HG02973 (cell line): ENCODE data around the gene OBSCN.

Experiments
- ATAC-seq: cut with Tn5 transposase; IDR thresholded peaks from one replicate; pipeline ENCODE4 v1.9.1; 2021; ENCODE audit warnings: moderate library complexity; ENCODE audit not compliant: unreplicated experiment

Gene OBSCN

DNA sequence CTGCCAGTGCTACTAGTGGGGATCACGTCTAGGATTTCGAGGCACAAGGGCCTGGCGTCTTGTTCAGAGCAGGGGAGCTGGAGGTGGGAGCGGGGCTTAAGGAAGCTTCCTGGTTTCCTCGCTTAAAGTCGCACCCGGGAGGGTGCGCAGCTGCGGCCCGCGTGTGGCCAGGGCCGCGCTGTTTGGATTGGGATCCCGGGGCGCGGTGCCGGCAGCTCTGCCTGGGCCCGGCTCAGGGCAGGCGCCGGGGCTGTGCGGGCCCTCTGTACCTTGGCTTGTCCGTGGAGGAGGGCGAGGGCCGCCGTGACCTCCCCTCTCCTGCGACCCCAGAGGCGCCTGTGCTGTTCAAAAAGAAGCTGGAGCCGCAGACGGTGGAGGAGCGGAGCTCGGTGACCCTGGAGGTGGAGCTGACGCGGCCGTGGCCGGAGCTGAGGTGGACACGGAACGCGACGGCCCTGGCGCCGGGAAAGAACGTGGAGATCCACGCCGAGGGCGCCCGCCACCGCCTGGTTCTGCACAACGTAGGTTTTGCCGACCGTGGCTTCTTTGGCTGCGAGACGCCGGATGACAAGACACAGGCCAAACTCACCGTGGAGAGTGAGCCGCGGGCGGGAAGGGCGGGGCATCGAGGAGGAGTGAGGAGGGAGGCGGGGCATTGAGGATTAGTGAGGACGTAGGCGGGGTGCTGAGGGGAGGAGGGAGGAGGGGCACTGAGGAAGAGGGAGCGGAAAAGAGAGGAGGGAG lies 67.8 kb downstream of the OBSCN start:
- no peak for ATAC-seq

DNA sequence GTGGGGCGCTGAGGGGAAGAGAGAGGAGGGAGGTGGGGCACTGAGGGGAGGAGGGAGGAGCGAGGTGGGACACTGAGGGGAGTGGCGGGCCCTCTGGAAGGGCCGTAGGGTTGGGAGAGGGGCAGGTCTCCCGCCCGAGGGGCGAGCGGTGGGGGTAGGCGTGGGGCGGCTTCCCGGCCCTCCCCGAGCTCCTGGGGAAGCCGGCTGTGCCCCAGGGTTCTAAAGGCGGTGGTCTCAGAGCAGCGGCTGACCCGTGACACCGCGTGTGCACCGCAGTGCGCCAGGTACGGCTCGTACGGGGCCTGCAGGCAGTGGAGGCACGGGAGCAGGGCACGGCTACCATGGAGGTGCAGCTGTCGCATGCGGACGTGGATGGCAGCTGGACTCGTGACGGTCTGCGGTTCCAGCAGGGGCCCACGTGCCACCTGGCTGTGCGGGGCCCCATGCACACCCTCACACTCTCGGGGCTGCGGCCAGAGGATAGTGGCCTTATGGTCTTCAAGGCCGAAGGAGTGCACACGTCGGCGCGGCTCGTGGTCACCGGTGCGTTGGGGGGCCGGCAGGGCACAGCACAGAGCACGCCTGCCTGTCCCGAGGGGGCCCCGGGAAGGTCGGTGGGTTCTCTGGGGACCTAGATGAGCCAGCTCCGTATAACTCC lies 68.5 kb downstream of the OBSCN start:
- ATAC-seq: no peak

DNA sequence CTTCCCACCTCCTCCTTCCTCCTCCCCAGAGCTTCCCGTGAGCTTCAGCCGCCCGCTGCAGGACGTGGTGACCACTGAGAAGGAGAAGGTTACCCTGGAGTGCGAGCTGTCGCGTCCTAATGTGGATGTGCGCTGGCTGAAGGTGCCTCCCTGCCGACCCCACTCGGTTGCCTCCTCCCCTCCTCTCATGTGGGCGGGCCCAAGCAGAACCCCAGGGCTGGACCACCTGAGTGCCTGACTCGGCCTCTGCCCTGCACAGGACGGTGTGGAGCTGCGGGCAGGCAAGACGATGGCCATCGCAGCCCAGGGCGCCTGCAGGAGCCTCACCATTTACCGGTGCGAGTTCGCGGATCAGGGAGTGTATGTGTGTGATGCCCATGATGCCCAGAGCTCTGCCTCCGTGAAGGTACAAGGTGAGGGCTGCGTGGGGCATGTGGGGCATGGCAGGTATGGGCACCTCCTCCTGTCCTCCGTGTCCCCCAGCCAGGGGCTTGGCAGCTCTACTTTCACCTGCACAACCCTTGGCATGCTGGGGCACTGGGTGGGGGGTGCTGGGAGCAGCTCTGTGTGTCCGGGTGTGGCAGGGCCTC lies 69.2 kb downstream of the OBSCN start:
- ATAC-seq: no peak

DNA sequence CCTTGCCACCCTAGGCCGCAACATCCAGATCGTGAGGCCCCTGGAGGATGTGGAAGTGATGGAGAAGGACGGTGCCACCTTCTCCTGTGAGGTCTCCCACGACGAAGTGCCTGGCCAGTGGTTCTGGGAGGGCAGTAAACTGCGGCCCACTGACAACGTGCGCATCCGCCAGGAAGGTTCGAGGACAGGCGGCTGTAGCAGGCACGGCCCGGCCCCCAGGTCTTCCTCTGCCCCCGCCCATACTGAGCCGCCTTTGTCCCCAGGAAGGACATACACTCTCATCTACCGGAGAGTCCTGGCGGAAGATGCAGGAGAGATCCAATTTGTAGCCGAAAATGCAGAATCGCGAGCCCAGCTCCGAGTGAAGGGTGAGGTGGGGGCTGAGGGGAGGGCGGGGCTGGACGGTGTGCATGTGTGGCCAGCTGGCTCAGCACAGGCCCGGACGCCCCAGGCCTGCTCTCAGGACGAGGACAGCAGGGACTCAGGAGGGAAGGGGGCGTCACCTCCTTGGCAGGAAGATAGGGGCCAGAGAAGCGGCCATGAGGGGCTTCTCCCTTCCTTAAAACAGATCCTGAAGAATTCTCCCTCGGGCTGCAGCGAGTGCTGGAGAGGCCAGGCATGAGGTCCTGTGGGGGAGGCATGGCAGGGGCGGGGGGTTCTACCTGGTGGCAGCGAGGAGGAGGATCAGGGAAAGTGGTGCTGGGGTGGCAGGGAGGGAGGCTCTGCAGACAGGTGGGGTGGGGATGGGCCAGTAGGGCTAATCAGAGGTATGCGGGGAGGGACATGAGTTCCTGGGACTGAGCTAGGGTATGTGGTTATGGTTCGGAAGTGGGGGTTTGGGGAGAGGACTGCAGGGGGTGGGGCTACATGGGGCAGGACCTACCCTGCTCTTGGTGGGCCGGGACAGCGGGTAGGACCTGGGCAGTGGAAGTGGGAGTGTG lies 69.9 kb downstream of the OBSCN start:
- ATAC-seq: no peak

DNA sequence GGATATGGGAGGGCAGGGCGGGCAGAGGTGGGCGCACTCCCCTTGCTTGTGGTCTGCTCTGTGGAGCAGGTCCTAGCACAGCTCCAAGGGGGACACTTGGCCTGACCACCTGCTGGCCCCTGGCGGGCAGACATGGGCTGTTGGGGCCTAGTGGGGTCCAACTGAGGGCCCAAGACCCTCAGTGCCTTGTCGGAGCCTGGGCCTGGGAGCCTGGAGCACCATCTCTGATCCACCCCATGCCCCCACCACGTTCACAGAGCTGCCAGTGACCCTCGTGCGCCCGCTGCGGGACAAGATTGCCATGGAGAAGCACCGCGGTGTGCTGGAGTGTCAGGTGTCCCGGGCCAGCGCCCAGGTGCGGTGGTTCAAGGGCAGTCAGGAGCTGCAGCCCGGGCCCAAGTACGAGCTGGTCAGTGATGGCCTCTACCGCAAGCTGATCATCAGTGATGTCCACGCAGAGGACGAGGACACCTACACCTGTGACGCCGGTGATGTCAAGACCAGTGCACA lies 70.6 kb downstream of the OBSCN start:
- no peak for ATAC-seq

DNA sequence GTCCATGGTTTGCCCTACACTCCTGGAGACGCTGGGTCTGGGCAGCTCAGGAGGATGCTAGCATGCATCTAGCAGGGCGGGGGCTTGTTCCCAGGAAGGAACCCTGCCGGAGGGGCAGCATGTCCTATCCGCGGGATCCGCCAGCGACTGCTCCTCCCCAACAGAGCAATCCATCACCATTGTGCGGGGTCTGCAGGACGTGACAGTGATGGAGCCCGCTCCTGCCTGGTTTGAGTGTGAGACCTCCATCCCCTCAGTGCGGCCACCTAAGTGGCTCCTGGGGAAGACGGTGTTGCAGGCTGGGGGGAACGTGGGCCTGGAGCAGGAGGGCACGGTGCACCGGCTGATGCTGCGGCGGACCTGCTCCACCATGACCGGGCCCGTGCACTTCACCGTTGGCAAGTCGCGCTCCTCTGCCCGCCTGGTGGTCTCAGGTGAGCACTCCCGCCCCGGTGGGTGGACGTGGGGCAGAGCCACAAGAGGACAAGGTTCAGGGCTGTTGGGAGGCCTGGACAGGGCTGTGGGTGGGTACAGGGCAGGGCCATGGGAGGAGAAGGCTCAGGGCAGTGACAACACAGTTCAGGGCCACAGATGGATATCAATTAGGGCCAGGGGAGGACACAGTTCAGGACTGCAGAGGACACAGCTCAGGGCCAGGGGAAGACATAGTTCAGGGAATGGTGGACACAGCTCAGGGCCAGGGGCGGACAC lies 71.3 kb downstream of the OBSCN start:
- no peak for ATAC-seq

DNA sequence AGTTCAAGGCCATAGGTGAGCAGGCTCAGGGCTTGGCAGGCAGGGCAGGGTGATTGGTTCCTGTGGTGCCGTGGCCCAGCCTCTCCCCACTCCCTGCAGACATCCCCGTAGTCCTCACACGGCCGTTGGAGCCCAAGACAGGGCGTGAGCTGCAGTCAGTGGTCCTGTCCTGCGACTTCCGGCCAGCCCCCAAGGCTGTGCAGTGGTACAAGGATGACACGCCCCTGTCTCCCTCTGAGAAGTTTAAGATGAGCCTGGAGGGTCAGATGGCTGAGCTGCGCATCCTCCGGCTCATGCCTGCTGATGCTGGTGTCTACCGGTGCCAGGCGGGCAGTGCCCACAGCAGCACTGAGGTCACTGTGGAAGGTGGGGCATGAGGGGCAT lies 71.9 kb downstream of the OBSCN start:
- no peak for ATAC-seq

DNA sequence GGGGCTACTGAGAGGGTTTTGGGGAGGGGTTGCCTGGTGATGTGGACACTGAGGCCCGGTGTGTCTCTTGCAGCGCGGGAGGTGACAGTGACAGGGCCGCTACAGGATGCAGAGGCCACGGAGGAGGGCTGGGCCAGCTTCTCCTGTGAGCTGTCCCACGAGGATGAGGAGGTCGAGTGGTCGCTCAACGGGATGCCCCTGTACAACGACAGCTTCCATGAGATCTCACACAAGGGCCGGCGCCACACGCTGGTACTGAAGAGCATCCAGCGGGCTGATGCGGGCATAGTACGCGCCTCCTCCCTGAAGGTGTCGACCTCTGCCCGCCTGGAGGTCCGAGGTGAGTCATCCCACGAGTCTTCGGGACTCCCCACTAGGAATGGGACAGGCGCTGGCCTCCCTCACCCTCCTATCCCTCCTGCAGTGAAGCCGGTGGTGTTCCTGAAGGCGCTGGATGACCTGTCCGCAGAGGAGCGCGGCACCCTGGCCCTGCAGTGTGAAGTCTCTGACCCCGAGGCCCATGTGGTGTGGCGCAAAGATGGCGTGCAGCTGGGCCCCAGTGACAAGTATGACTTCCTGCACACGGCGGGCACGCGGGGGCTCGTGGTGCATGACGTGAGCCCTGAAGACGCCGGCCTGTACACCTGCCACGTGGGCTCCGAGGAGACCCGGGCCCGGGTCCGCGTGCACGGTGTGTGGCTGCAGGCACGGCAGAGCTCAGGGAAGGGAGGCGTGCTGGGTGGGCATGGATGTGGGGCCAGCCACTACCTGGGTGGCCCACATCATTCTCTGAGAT lies 72.5 kb downstream of the OBSCN start:
- no peak for ATAC-seq

DNA sequence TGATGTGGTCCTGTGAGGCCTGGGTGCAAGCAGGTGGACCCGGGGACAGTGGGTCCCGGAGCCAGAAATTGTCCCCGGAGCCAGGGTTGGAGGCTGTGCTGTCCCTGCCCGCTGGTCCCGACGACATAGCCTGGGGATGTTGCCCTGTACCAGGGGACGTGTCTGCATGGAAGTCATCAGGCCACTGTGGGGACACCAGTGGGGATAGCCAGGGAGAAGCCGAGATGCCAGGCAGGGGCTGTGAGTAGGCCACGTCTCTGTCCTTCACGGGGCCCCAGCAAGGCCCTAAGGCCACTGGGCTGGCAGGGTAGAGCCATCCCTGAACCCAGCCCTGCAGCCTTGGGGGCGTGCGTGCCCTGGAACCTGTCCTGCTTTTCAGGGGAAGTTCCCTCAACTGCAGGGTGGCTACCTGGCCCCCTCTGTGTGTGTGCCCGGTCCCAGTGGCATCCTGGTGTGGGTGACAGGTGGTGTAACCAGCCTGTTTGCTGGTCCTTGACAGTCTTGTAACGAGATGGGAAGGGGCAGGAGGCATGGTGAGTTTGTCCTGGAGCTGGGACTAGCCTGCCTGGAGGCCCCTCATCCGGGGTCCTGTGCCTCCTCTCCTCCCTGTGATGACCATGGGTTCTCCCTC lies 73.2 kb downstream of the OBSCN start:
- no peak for ATAC-seq

DNA sequence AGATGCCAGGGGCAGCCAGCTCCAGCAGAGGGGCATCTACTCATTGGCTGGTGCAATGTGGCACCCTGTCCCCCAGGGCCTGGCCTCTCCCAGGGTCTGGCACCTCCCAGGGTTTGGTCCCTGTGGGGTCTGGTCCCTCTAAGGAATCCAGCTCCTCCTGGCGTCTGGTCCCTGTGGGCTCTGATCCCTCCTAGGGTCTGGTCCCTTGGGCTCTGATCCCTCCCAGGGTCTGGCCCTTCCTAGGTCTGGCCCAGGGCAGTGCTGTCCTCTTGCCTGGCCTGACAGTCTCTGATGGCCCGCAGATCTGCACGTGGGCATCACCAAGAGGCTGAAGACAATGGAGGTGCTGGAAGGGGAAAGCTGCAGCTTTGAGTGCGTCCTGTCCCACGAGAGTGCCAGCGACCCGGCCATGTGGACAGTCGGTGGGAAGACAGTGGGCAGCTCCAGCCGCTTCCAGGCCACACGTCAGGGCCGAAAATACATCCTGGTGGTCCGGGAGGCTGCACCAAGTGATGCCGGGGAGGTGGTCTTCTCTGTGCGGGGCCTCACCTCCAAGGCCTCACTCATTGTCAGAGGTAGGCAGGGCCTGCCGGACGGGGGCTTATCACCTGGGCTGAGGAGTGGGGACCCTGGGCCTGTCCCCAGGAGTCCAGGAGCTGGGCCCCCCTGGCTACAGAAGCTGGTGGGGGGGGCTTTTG lies 73.9 kb downstream of the OBSCN start:
- ATAC-seq: no peak

DNA sequence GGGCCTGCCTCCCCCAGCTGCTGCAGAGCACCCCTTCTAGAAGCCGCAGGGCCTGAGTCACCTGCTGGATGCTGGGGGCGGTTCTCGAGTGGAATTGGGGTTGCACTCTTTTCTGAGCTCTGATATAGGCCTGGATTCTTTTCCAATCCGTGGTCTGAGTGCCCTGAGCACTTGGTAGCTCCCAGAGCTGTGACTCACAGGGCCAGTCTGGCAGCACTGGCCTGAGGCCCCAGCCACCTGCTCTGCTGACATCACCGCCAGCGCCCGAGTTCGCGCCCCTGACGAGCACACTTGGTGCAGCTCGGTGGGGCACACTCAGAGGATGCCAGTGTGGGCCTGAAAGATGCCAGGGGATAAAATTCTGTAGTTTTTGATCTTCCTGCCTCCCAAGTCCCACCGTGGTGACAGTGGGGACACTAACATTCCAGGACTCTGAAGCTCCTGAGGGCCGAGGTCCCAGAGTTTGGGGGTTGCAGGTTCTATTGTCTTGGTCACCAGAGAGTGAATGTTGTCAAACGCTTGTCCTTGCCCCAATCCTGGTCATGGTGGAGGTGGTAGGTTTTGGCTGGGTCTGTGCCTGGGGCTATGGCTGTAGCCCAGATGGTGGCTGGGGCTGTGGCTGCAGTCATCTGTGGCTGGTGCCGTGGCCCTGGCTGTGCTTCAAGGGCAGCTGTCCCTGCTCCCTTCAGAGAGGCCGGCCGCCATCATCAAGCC lies 74.6 kb downstream of the OBSCN start:
- no peak for ATAC-seq

DNA sequence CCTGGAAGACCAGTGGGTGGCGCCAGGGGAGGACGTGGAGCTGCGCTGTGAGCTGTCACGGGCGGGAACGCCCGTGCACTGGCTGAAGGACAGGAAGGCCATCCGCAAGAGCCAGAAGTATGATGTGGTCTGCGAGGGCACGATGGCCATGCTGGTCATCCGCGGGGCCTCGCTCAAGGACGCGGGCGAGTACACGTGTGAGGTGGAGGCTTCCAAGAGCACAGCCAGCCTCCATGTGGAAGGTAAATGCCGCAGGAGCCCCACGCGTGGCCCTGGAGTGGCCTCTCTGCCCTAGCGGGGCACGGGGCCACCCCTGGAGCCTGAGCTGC lies 75.2 kb downstream of the OBSCN start:
- no peak for ATAC-seq

DNA sequence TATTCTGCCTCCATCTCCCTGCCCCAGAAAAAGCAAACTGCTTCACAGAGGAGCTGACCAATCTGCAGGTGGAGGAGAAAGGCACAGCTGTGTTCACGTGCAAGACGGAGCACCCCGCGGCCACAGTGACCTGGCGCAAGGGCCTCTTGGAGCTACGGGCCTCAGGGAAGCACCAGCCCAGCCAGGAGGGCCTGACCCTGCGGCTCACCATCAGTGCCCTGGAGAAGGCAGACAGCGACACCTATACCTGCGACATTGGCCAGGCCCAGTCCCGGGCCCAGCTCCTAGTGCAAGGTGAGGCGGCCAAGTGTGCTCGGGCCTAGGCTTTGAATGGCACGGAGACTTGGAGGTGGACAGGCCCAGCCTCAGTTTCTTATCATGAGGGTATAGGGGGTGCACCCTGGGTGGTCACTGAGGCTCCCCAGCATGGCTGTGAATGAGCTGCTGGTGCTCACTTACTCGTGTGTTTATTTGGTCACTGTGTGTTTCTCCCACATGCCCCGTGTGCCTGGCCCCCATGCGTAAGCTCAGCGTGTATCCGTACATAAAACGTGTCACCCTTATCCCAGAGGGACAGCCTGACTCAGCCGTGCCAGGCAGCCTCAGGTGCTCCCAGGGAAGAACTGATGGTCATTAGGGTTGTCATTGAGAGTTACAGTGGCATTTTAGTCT lies 75.8 kb downstream of the OBSCN start:
- no peak for ATAC-seq

DNA sequence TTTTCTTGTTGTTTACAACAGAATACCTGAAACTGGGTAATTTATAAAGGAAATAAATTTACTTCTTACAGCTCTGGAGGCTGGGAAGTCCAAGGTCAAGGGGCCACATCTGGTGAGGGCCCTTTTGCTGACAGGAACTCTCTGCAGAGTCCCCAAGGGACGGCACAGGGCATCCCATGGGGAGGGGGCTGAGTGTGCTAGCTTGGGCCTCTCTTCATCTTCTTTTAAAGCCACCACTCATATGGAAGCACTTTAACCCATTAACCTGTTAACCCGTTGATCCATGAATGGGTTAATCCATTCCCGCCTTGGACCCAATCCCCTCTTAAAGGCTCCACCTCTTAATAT lies 76.3 kb downstream of the OBSCN start:
- no peak for ATAC-seq

DNA sequence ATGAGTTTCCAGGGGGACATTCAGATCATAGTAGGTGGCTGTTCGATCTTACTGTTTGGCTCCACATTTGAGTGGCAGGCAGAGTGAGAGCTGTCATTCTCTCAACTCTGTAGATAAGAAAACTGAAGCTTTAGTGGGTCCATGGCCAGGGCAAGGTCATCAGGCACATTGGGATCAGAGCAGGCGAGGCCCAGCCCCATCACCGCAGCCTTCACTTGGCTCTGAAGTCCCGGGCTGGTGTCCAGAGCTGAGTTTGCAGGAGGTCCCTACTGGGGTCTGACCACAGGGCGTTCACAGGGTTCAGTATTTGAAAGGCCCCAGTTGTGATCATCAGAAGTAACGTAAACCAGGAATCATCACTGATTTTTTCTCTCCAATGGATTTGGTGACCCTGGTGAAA lies 76.7 kb downstream of the OBSCN start:
- no peak for ATAC-seq

DNA sequence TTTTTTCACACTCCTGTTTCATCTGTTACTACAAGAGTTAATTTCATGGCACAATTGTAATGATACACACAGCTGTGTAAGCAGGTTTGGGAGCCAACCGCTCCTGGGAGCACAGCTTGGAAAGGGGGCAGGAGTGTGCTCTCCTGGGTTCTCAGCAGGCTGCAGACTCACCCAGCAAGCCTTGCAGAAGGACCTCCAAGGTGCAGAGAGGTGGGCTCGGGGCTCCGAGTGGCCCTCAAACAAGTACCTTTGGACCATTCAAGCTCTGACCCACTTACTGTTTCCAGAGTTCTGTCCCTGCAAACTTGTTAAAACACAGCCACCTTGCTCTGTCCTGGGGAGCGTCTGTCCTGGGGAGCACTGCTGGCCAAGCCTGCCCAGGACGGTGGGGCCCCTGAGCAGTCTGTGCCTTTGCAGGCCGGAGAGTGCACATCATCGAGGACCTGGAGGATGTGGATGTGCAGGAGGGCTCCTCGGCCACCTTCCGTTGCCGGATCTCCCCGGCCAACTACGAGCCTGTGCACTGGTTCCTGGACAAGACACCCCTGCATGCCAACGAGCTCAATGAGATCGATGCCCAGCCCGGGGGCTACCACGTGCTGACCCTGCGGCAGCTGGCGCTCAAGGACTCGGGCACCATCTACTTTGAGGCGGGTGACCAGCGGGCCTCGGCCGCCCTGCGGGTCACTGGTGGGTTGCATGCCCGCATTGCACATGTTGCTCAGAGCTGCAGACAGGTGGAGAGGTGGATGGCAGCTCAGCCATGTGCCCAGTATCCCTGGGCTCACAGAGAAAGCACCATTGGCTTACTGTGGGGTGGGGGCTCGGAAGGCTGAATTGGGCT lies 78.0 kb downstream of the OBSCN start:
- ATAC-seq: no peak
